ENCODE measurements around the gene KAT5. TPM values are rescaled to one million over a fixed set of nuclear protein-coding genes. Genes with fewer than 3 reads are reported as not detected.
"Not testable (repeated sequence)": the region's sequence is repeated elsewhere in the genome, so short reads cannot be mapped to it uniquely, and the experiment has no call there.

KAT5 gene
- total RNA-seq, 2 donors from 2014 or later: 48.5 to 48.8 TPM

DNA sequence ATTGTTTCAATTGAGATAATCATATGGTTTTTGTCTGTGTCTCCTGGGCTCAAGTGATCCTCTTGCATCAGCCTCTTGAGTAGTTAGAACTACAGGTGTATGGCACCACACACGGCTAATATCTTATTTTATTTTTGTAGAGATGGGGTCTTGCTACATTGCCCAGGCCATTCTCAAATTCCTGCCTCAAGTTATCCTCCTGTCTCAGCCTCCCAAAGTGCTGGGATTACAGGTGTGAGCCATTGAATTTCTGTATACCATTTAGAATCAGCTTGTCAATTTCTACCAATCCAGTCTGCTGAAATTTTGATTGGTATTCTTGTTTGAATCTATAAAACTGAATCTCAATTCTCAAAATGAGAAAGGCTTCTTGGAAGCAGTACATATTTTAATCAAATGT, 10.4 kb upstream of the KAT5 start:
- no peak overlapping the region for H3K9ac ChIP-seq (ENCODE audit: extremely low read depth, low read length, poor library complexity, severe bottlenecking)
- Mint-ChIP-seq H3K36me3 (ENCODE audit: low read depth) (no peaks in the 10 kb centered on the region), H3K4me1 (no peaks in the 10 kb centered on the region), H3K27ac (no peak overlapping the region), H3K9me3 (peaks cover 18% of the 10 kb centered on the region), H3K4me3 (no peak overlapping the region), H3K27me3 (ENCODE audit: insufficient read depth) (peaks cover 41% of the 10 kb centered on the region)
- H3K9me3 ChIP-seq (ENCODE audit: control insufficient read depth, low read length): peaks cover 7% of the 10 kb centered on the region
- no peaks in the 10 kb centered on the region for H3K4me1 ChIP-seq (ENCODE audit: control insufficient read depth, insufficient read depth, low read length)
- WGBS, 2 experiments (ENCODE audit: insufficient coverage in 1 of 2, insufficient read length in 1 of 2): 90% methylated on average over 1 of the region's 1 CpG; no CpG with 5 or more reads in 1 of the 2 experiments
- TF ChIP-seq, protein P1, sequence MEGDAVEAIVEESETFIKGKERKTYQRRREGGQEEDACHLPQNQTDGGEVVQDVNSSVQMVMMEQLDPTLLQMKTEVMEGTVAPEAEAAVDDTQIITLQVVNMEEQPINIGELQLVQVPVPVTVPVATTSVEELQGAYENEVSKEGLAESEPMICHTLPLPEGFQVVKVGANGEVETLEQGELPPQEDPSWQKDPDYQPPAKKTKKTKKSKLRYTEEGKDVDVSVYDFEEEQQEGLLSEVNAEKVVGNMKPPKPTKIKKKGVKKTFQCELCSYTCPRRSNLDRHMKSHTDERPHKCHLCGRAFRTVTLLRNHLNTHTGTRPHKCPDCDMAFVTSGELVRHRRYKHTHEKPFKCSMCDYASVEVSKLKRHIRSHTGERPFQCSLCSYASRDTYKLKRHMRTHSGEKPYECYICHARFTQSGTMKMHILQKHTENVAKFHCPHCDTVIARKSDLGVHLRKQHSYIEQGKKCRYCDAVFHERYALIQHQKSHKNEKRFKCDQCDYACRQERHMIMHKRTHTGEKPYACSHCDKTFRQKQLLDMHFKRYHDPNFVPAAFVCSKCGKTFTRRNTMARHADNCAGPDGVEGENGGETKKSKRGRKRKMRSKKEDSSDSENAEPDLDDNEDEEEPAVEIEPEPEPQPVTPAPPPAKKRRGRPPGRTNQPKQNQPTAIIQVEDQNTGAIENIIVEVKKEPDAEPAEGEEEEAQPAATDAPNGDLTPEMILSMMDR (conservative IDR thresholded peaks at IDR 0.05): no peak
- H3K4me3 ChIP-seq (ENCODE audit: low read length): no peak overlapping the region
- peaks cover 16% of the 10 kb centered on the region for H3K27me3 ChIP-seq (ENCODE audit: control insufficient read depth, insufficient read depth, low read length, poor library complexity, severe bottlenecking)
- H3K36me3 ChIP-seq (ENCODE audit: control insufficient read depth, insufficient read depth, low read length): no peaks in the 10 kb centered on the region
- DNase-seq: no peak
- H3K27ac ChIP-seq (ENCODE audit: low read depth, low read length): no peak overlapping the region

DNA sequence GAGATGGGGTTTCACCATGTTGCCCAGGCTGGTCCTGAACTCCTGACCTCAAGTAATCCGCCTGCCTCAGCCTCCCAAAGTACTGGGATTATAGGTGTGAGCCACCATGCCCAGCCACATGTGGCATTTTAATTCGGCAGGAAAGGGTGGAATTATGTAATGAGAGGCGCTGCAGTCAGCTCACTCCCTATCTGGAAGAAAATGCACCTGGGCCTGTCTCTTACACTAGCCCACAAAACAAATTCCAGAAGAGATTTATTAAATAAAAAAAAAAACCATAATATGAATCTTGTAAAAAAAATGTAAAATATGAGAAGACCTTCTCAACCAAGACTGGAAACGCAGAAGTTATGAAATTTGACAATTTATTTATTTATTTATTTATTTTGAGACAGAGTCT, 8.2 kb upstream of the KAT5 start:
- TF ChIP-seq, protein P1 (conservative IDR thresholded peaks at IDR 0.05): no peak
- Histone ChIP-seq H3K9ac (ENCODE audit: extremely low read depth, low read length, poor library complexity, severe bottlenecking) (no peak overlapping the region), H3K4me1 (ENCODE audit: control insufficient read depth, insufficient read depth, low read length) (no peaks in the 10 kb centered on the region), H3K4me3 (ENCODE audit: low read length) (no peak overlapping the region), H3K27me3 (ENCODE audit: control insufficient read depth, insufficient read depth, low read length, poor library complexity, severe bottlenecking) (peaks cover 13% of the 10 kb centered on the region), H3K27ac (ENCODE audit: low read depth, low read length) (no peak overlapping the region), H3K36me3 (ENCODE audit: control insufficient read depth, insufficient read depth, low read length) (no peaks in the 10 kb centered on the region), H3K9me3 (ENCODE audit: control insufficient read depth, low read length) (peaks cover 16% of the 10 kb centered on the region)
- WGBS, 2 experiments (ENCODE audit: insufficient coverage in 1 of 2, insufficient read length in 1 of 2): 88 to 100% methylated on average over 1 to 3 of the region's 4 CpGs
- no peaks in the 10 kb centered on the region for H3K4me1 Mint-ChIP-seq
- no peaks in the 10 kb centered on the region for H3K36me3 Mint-ChIP-seq (ENCODE audit: low read depth)
- H3K27ac Mint-ChIP-seq: no peak overlapping the region
- no peak overlapping the region for H3K4me3 Mint-ChIP-seq
- H3K9me3 Mint-ChIP-seq: peaks cover 29% of the 10 kb centered on the region
- no peak for DNase-seq
- peaks cover 47% of the 10 kb centered on the region for H3K27me3 Mint-ChIP-seq (ENCODE audit: insufficient read depth)

DNA sequence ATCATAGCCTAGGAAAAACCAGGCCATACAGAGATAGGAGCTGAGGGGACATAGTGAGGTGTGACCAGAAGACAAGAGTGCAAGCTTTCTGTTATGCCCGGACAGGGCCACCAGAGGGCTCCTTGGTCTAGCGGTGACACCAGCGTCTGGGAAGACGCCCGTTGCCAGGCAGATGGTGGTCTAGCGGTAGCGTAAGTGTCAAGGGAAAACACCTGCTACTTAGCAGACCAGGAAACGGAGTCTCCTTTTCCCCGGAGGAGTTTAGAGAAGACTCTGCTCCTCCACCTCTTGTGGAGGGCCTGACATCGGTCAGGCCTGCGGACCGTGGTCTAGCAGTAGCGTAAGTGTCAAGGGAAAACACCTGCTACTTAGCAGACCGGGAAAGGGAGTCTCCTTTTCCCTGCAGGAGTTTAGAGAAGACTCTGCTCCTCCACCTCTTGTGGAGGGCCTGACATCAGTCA, 5.7 kb upstream of the KAT5 start:
- not testable (repeated sequence) for H3K9me3 ChIP-seq (ENCODE audit: control insufficient read depth, low read length); H3K4me1 ChIP-seq (ENCODE audit: control insufficient read depth, insufficient read depth, low read length); H3K4me1 Mint-ChIP-seq; H3K4me3 Mint-ChIP-seq; H3K9ac ChIP-seq (ENCODE audit: extremely low read depth, low read length, poor library complexity, severe bottlenecking); H3K36me3 Mint-ChIP-seq (ENCODE audit: low read depth); H3K36me3 ChIP-seq (ENCODE audit: control insufficient read depth, insufficient read depth, low read length); H3K27ac Mint-ChIP-seq; H3K4me3 ChIP-seq (ENCODE audit: low read length)
- DNase-seq: peak; percentile 78
- peaks cover 11% of the 10 kb centered on the region for H3K27me3 ChIP-seq (ENCODE audit: control insufficient read depth, insufficient read depth, low read length, poor library complexity, severe bottlenecking)
- Mint-ChIP-seq H3K9me3 (peaks cover 20% of the 10 kb centered on the region), H3K27me3 (ENCODE audit: insufficient read depth) (peaks cover 34% of the 10 kb centered on the region)
- WGBS, 2 experiments (ENCODE audit: insufficient coverage in 1 of 2, insufficient read length in 1 of 2): 21% methylated on average over 10 to 14 of the region's 14 CpGs
- peak overlapping the region; percentile 29 for H3K27ac ChIP-seq (ENCODE audit: low read depth, low read length)
- TF ChIP-seq, protein P1 (conservative IDR thresholded peaks at IDR 0.05): peak; percentile 82

DNA sequence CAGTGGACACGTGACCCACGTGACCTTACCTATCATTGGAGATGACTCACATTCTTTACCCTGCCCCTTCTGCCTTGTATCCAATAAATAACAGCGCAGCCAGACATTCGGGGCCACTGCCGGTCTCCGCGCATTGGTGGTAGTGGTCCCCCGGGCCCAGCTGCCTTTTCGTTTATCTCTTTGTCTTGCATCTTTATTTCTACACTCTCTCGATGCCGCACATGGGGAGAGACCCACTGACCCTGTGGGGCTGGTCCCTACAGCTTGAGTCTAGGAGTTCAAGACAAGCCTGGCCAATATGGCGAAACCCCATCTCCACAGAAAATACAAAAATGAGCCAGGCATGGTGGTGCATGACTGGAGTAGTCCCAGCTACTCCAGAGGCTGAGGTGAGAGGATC, 5.0 kb upstream of the KAT5 start:
- H3K4me3 Mint-ChIP-seq; H3K36me3 Mint-ChIP-seq (ENCODE audit: low read depth); H3K4me1 ChIP-seq (ENCODE audit: control insufficient read depth, insufficient read depth, low read length); H3K9me3 ChIP-seq (ENCODE audit: control insufficient read depth, low read length); H3K27ac ChIP-seq (ENCODE audit: low read depth, low read length); DNase-seq; H3K4me3 ChIP-seq (ENCODE audit: low read length); H3K27ac Mint-ChIP-seq; H3K9ac ChIP-seq (ENCODE audit: extremely low read depth, low read length, poor library complexity, severe bottlenecking); H3K4me1 Mint-ChIP-seq; H3K36me3 ChIP-seq (ENCODE audit: control insufficient read depth, insufficient read depth, low read length): not testable (repeated sequence)
- Mint-ChIP-seq H3K9me3 (peaks cover 20% of the 10 kb centered on the region), H3K27me3 (ENCODE audit: insufficient read depth) (peaks cover 34% of the 10 kb centered on the region)
- WGBS, 2 experiments (ENCODE audit: insufficient coverage in 1 of 2, insufficient read length in 1 of 2): 88 to 95% methylated on average over 4 to 10 of the region's 12 CpGs
- H3K27me3 ChIP-seq (ENCODE audit: control insufficient read depth, insufficient read depth, low read length, poor library complexity, severe bottlenecking): peaks cover 11% of the 10 kb centered on the region

All from endodermal cell (in vitro differentiated cells).